HG03175 (cell line): ENCODE data around the gene APOL4.
"Not testable (repeated sequence)": the region's sequence is repeated elsewhere in the genome, so short reads cannot be mapped to it uniquely, and the experiment has no call there.

ENCODE experiments used
- ATAC-seq: cut with Tn5 transposase; IDR thresholded peaks from one replicate; pipeline ENCODE4 v1.9.1; 2021; ENCODE audit warnings: mild to moderate bottlenecking, moderate library complexity; ENCODE audit not compliant: unreplicated experiment

Gene APOL4

DNA sequence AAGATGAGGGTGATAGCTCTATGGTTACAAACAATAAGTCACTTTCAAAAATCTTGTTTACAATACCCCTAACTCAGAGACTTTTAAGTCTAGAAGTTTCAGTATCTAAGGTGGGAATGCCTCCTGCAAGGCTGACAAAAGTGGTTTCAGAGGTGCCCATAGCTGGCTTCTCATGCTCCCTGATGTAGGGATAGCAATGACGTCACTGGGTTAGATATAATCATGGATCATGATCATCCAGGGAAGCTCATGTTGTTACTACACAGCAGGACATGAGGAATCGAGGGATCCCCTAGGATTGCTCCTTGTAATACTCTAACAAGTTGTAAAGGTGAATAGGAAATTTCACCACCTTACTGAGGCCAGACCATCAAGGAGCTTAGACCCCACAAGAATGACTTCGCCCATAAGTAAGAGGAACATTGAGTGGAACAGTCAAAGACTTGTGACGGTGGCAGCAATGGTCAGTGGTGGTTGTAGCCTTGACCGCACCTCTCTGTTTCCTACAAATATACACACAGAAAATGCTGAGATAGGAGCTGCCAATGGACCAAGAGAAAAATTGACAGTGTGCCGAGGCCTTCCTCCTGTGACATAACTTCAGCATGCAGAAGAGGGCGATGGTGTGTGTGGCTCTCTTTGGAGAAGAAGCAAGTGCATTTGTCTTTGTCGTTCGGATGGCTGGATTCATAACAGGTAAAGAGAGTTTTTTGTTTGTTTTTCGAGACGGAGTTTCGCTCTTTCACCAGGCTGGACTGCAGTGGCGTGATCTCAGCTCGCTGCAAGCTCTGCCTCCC is 15.6 kb downstream of the APOL4 start:
- no peak for ATAC-seq

GRCh38 chr22:36184433-36185025 is 17.1 kb downstream of the APOL4 start:
- ATAC-seq = no peak

DNA sequence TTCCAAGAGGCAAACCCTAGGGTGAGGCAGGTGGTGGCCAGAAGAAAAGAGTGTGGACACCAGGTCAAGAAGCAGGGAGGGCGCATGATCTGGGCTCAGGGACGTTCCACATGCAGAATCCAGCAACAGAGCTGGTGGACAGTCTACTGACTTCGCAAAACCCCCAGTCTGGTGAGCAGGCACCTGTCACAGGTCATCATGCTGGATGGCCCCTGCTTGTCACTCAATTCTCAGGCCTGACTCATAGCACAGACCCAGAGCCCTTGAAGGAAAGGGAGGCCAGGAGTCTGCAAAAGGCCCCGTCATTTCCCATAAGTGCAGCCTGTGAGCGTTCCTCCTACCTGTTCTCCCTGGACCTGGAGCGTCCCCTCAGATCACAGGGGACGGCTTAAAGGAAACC is 18.2 kb downstream of the APOL4 start:
- ATAC-seq = no peak

- no peak for ATAC-seq
Measured at GRCh38 chr22:36182857-36183256, 18.8 kb downstream of the APOL4 start.

DNA sequence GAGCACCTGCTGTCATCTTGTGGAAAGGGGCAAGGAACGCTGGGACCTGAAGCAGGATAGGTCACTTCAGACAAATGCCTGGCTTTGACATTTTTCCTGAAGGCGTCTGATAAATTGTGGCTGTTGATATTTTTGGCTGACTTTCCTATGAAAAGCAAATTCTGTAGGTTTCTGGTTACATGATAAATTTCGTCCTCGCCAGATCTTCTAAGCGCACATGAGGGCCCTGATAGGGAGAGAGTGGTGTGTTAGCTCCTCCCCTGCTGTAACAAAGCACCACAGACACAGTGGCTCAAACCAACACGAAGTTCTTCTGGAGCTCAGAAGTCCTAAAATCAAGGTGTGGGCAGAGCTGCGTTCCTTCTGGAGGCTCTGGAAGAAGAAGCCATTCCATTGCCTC is 19.6 kb downstream of the APOL4 start:
- ATAC-seq = no peak

- ATAC-seq = no peak
Measured at GRCh38 chr22:36180928-36181327, 20.7 kb downstream of the APOL4 start.

GRCh38 chr22:36180038-36180880 is 21.4 kb downstream of the APOL4 start:
- no peak for ATAC-seq

DNA sequence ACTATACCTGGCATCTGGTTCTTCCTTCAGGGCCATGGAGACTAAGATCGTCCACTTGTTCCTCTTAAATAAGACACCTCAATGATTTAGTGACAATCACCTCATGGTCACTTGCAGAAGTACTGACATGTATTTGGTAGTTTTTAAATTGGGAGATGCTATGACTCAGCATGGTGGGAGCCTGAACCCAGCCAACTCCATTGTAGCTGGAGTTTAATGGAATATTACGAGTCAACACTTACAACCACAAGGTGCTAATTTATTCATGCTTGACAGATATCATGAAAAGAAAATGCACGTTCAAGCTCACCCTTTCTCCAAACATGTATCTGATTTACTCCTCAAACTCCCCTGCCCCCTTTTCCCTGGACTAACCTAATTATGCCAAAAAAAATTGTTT is 24.4 kb downstream of the APOL4 start:
- no peak for ATAC-seq

- no peak for ATAC-seq
Measured at GRCh38 chr22:36175892-36176291, 25.7 kb downstream of the APOL4 start.

GRCh38 chr22:36171941-36172340 is 29.7 kb downstream of the APOL4 start:
- no peak for ATAC-seq

GRCh38 chr22:36166518-36167220 is 34.9 kb downstream of the APOL4 start:
- ATAC-seq = no peak

GRCh38 chr22:36166086-36166485 is 35.5 kb downstream of the APOL4 start:
- ATAC-seq = no peak

GRCh38 chr22:36165141-36165540 is 36.5 kb downstream of the APOL4 start:
- no peak for ATAC-seq

DNA sequence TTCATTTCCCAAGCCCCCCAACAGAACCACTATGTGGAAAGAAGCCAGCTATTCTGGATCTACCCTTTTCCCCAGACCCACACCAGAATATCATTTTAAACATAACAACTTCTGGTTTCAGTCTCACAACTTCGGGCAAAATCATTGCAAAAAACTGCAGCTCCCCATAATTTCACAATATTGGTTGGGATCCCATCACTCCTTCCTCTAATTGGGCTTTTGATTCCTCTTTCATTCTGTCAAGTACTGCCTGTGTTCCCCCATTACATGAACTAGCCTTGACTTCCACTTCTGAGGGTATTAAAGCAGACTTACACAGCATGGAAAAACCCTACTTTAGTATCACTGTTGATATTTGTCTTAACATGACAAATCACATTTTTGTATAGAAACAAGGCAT is 37.0 kb downstream of the APOL4 start:
- ATAC-seq = no peak

GRCh38 chr22:36163497-36163896 is 38.1 kb downstream of the APOL4 start:
- no peak for ATAC-seq

- peak; percentile 56 for ATAC-seq
Measured at GRCh38 chr22:36162127-36163034, 39.2 kb downstream of the APOL4 start.

GRCh38 chr22:36161793-36162126 is 39.8 kb downstream of the APOL4 start:
- not testable (repeated sequence) for ATAC-seq

DNA sequence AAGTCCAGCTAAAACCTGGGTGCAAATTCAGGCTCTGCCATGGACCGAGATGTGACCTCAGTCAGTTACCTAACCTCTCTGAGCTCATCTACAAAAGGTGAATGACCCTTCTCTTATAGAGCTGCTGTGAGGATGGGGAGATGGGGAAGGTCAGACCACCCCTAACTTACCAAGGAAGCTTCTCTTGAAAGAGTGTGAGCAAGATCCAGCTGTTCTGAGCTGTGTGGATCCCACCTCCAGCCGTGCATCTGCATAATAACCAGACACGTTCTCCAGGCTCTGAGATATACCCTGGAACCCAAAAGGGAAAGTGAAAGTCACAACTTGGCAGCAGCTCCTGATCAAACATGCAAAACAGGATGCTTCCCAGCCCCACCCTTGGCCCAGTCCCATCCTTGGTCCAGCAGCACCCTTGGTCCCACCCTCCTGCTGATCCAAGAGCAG is 41.1 kb downstream of the APOL4 start, which contains the start of gene APOL3:
Gene APOL3, minus strand, starts transcription at position 257 of the 444 bp plus-strand sequence. CDS start 11,700 bp downstream, outside the sequence.
- ATAC-seq = no peak

GRCh38 chr22:36156515-36157419 is 44.8 kb downstream of the APOL4 start:
- no peak for ATAC-seq
